OCI-LY1 (cell line): ENCODE measurements around the gene WWOX.

Source experiments
- EZH2 ChIP-seq: fragments of 200-600 bp; sonication (generic), shearing (Covaris generic); IDR thresholded peaks from 2 replicates; pipeline ENCODE4 v1.8.0; 2017; ENCODE audit warnings: borderline replicate concordance, mixed run types, mild to moderate bottlenecking, antibody characterized with exemption, low read length, moderate library complexity, mixed read lengths
- TF ChIP-seq, protein P1 (sequence below): fragments of 200-600 bp; sonication (generic), shearing (Covaris generic); IDR thresholded peaks from 2 replicates; pipeline ENCODE4 v1.5.1; 2017; ENCODE audit warnings: mild to moderate bottlenecking, antibody characterized with exemption, low read length, moderate library complexity, mixed read lengths

DNA sequence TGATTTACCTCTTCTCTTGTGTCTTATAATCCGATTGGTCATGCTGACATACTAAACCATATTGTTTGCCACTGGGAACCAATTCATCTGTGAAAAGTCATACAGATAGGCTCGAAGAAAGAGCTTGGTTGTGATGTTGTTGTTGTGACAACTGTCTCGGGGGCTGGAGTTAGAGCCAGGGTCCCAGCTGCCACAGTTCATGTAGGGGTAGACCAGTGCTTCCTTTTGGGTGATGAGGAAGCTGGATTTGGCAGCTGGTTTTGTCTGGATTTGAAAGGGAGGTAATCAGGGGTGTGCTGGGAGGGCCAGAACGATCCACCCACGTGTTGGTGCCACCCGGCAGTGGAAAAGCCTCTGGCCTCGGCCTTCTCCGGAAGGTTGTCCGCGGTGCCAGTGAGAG, 438.1 kb downstream of the WWOX start:
- no peak for TF ChIP-seq EZH2
- TF ChIP-seq, protein P1, sequence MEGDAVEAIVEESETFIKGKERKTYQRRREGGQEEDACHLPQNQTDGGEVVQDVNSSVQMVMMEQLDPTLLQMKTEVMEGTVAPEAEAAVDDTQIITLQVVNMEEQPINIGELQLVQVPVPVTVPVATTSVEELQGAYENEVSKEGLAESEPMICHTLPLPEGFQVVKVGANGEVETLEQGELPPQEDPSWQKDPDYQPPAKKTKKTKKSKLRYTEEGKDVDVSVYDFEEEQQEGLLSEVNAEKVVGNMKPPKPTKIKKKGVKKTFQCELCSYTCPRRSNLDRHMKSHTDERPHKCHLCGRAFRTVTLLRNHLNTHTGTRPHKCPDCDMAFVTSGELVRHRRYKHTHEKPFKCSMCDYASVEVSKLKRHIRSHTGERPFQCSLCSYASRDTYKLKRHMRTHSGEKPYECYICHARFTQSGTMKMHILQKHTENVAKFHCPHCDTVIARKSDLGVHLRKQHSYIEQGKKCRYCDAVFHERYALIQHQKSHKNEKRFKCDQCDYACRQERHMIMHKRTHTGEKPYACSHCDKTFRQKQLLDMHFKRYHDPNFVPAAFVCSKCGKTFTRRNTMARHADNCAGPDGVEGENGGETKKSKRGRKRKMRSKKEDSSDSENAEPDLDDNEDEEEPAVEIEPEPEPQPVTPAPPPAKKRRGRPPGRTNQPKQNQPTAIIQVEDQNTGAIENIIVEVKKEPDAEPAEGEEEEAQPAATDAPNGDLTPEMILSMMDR: no peak
